Neural progenitor cell (in vitro differentiated cells): ENCODE measurements around the gene SLC19A1. TPM values are rescaled to one million over a fixed set of nuclear protein-coding genes. Genes with fewer than 3 reads are reported as not detected.

ENCODE experiments used
- DNase-seq: peaks from one replicate; pipeline ENCODE4 v3.0.0-alpha.2; 2016; ENCODE audit warnings: low spot score
- H2AFZ ChIP-seq: fragments of 200-600 bp; sonication (generic); replicated peaks from 2 replicates; pipeline ENCODE4 v1.6.1; 2016; ENCODE audit warnings: antibody characterized with exemption
- H3F3A ChIP-seq: fragments of 200-600 bp; sonication (generic); 2 replicates; pipeline ENCODE4 v1.6.1; 2016; ENCODE audit warnings: antibody characterized with exemption, low read depth
- H3K27ac ChIP-seq: fragments of 200-600 bp; sonication (generic); 2 replicates; pipeline ENCODE4 v1.5.1; 2016; ENCODE audit warnings: mild to moderate bottlenecking
- H3K27me3 ChIP-seq: fragments of 200-600 bp; sonication (generic); 2 replicates; pipeline ENCODE4 v1.6.1; 2016; ENCODE audit warnings: mild to moderate bottlenecking, moderate library complexity
- H3K36me3 ChIP-seq: fragments of 200-600 bp; sonication (generic); 2 replicates; pipeline ENCODE4 v1.5.1; 2016
- H3K4me1 ChIP-seq: fragments of 200-600 bp; sonication (generic); 2 replicates; pipeline ENCODE4 v1.6.1; 2016; ENCODE audit warnings: mixed run types
- H3K4me2 ChIP-seq: fragments of 200-600 bp; sonication (generic); 2 replicates; pipeline ENCODE4 v1.6.1; 2016
- H3K4me3 ChIP-seq: fragments of 200-600 bp; sonication (generic); 2 replicates; pipeline ENCODE4 v1.5.1; 2016
- H3K79me2 ChIP-seq: fragments of 200-600 bp; sonication (generic); 2 replicates; pipeline ENCODE4 v1.6.1; 2016; ENCODE audit warnings: low read depth
- H3K9ac ChIP-seq: fragments of 200-600 bp; sonication (generic); 2 replicates; pipeline ENCODE4 v1.6.1; 2016
- H3K9me3 ChIP-seq: fragments of 200-600 bp; sonication (generic); 2 replicates; pipeline ENCODE4 v1.5.1; 2016; ENCODE audit warnings: low read depth
- H4K20me1 ChIP-seq: fragments of 200-600 bp; sonication (generic); 2 replicates; pipeline ENCODE4 v1.6.1; 2016; ENCODE audit warnings: low read depth
- H3K27ac Mint-ChIP-seq: 3 replicates; pipeline ENCODE4 v1.8.0; 2021; ENCODE audit warnings: mixed read lengths
- H3K27me3 Mint-ChIP-seq: 2 replicates; pipeline ENCODE4 v1.8.0; 2022; ENCODE audit warnings: low read depth, mild to moderate bottlenecking, inconsistent platforms, moderate library complexity, mixed read lengths; ENCODE audit not compliant: insufficient read depth
- H3K36me3 Mint-ChIP-seq: 3 replicates; pipeline ENCODE4 v1.8.0; 2021; ENCODE audit warnings: mixed read lengths
- H3K4me1 Mint-ChIP-seq: 3 replicates; pipeline ENCODE4 v1.8.0; 2021; ENCODE audit warnings: mixed read lengths
- H3K4me3 Mint-ChIP-seq: 3 replicates; pipeline ENCODE4 v1.8.0; 2021; ENCODE audit warnings: mild to moderate bottlenecking, moderate library complexity, mixed read lengths
- H3K9me3 Mint-ChIP-seq: 3 replicates; pipeline ENCODE4 v1.8.0; 2020; ENCODE audit warnings: mixed read lengths
- CTCF ChIP-seq: fragments of 200-600 bp; sonication (generic); IDR thresholded peaks from 2 replicates; pipeline ENCODE4 v1.5.1; 2017; ENCODE audit warnings: antibody characterized with exemption, mild to moderate bottlenecking
- EZH2 ChIP-seq: fragments of 200-600 bp; sonication (generic); IDR thresholded peaks from 2 replicates; pipeline ENCODE4 v1.6.1; 2017; ENCODE audit warnings: antibody characterized with exemption, mild to moderate bottlenecking, moderate library complexity
- EZH2phosphoT487 ChIP-seq: fragments of 200-600 bp; sonication (generic); IDR thresholded peaks from 2 replicates; pipeline ENCODE4 v1.6.1; 2017; ENCODE audit warnings: antibody characterized with exemption
- total RNA-seq: library from RNA; depleted of rRNA; stranded (reverse); fragments of >200 nt; gene quantifications from 2 replicates; pipeline ENCODE4 v1.2.3, GENCODE V29; 2015; ENCODE audit warnings: low replicate concordance

Gene SLC19A1
- total RNA-seq, 1 donor from 2014 or later = 7.7 TPM

DNA sequence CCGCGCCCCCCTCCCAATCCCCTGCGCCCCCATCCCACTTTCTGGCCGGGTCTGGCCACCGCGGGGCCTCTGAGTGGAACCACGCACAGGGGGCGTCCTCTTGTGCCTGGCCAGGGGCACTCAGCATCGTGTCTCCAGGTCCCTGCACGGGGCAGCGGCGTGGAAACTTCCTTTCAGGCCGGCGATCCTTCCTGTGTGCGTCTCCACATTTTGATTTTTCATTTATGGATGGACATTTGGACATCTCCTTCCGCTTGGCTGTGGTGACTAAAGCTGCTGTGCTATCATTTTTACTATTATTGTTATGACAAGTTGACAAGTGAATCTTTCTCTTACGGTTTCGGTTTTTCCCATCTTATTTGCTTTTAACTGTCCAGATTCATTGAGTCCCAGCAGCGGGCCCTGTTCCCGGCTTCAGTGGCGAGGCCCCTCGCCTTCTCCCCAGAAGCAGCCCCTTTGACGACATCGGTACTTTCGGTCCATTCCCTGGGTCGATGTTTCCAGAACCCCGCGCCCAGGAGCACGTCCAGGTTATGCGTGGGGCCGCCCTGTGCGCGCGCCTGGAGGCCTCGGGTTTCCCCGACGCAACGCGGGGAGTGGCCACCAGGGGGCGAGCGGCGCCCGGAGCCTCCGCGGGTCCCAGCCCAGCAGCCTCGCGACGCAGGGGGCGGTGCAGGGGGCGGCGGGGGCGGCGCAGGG is 12.4 kb upstream of the SLC19A1 start:
- no peaks in the 10 kb centered on the region for H3K36me3 Mint-ChIP-seq
- Histone ChIP-seq H2AFZ (peak overlapping the region; percentile 99), H3F3A (peaks cover 5% of the 10 kb centered on the region), H3K9me3 (no peaks in the 10 kb centered on the region), H4K20me1 (no peaks in the 10 kb centered on the region), H3K27me3 (peaks cover 5% of the 10 kb centered on the region), H3K27ac (peak overlapping the region; percentile 6), H3K4me2 (peak overlapping the region; percentile 81), H3K4me3 (peak overlapping the region; percentile 45), H3K4me1 (peaks cover 3% of the 10 kb centered on the region), H3K79me2 (no peaks in the 10 kb centered on the region), H3K36me3 (no peaks in the 10 kb centered on the region), H3K9ac (no peak overlapping the region)
- H3K4me1 Mint-ChIP-seq = peaks cover 26% of the 10 kb centered on the region
- H3K27ac Mint-ChIP-seq = peak overlapping the region; percentile 4
- peaks cover 2% of the 10 kb centered on the region for H3K27me3 Mint-ChIP-seq
- TF ChIP-seq CTCF (peak; percentile 73), EZH2phosphoT487 (no peak), EZH2 (no peak)
- peak overlapping the region; percentile 79 for H3K4me3 Mint-ChIP-seq
- H3K9me3 Mint-ChIP-seq = no peaks in the 10 kb centered on the region
- peak; percentile 77 for DNase-seq

- Histone ChIP-seq H3K9me3 (no peaks in the 10 kb centered on the region), H4K20me1 (no peaks in the 10 kb centered on the region), H3K27me3 (peaks cover 5% of the 10 kb centered on the region), H2AFZ (no peak overlapping the region), H3K9ac (no peak overlapping the region), H3F3A (peaks cover 5% of the 10 kb centered on the region), H3K36me3 (no peaks in the 10 kb centered on the region), H3K79me2 (no peaks in the 10 kb centered on the region), H3K27ac (no peak overlapping the region), H3K4me2 (no peak overlapping the region), H3K4me3 (no peak overlapping the region), H3K4me1 (peaks cover 3% of the 10 kb centered on the region)
- H3K9me3 Mint-ChIP-seq = no peaks in the 10 kb centered on the region
- H3K27me3 Mint-ChIP-seq = peaks cover 9% of the 10 kb centered on the region
- no peak overlapping the region for H3K4me3 Mint-ChIP-seq
- DNase-seq = no peak
- TF ChIP-seq CTCF (no peak), EZH2 (no peak), EZH2phosphoT487 (no peak)
- H3K27ac Mint-ChIP-seq = no peak overlapping the region
- no peaks in the 10 kb centered on the region for H3K36me3 Mint-ChIP-seq
- H3K4me1 Mint-ChIP-seq = peaks cover 24% of the 10 kb centered on the region
Observed at GRCh38 chr21:45552696-45553391, 10.6 kb upstream of the SLC19A1 start.

GRCh38 chr21:45551783-45552695 is 9.8 kb upstream of the SLC19A1 start:
- H3K27ac ChIP-seq = no peak overlapping the region
- peaks cover 5% of the 10 kb centered on the region for H3K27me3 ChIP-seq
- H3F3A ChIP-seq = peaks cover 5% of the 10 kb centered on the region
- H2AFZ ChIP-seq = no peak overlapping the region
- H3K27ac Mint-ChIP-seq = peak overlapping the region; percentile 9
- TF ChIP-seq CTCF (no peak), EZH2phosphoT487 (no peak), EZH2 (no peak)
- H3K36me3 Mint-ChIP-seq = no peaks in the 10 kb centered on the region
- peaks cover 3% of the 10 kb centered on the region for H3K4me1 ChIP-seq
- no peaks in the 10 kb centered on the region for H3K9me3 ChIP-seq
- no peak overlapping the region for H3K4me3 ChIP-seq
- H3K9ac ChIP-seq = no peak overlapping the region
- DNase-seq = no peak
- peaks cover 24% of the 10 kb centered on the region for H3K4me1 Mint-ChIP-seq
- H3K79me2 ChIP-seq = no peaks in the 10 kb centered on the region
- H3K4me3 Mint-ChIP-seq = no peak overlapping the region
- no peaks in the 10 kb centered on the region for H4K20me1 ChIP-seq
- H3K27me3 Mint-ChIP-seq = peaks cover 13% of the 10 kb centered on the region
- no peaks in the 10 kb centered on the region for H3K9me3 Mint-ChIP-seq
- no peaks in the 10 kb centered on the region for H3K36me3 ChIP-seq
- no peak overlapping the region for H3K4me2 ChIP-seq
